Measurements from ENCODE around the gene MSX1. TPM values are rescaled to one million over a fixed set of nuclear protein-coding genes. Genes with fewer than 3 reads are reported as not detected.

Gene MSX1
- total and polyA plus RNA-seq, 4 donors: 0.13 to 0.33 (median 0.15) TPM; not detected in 1

GRCh38 chr4:4866866-4867374 is 7.5 kb downstream of the MSX1 start:
- H3K4me3 ChIP-seq (ENCODE audit: low read depth in 1 of 3, low read length in 3 of 3): no peak overlapping the region
- 4% methylated on average over 41 of the region's 41 CpGs for WGBS

GRCh38 chr4:4867375-4868039 is 8.0 kb downstream of the MSX1 start:
- Histone ChIP-seq H3K4me3 (ENCODE audit: low read depth in 1 of 3, low read length in 3 of 3) (no peak overlapping the region), H3K36me3 (ENCODE audit: control insufficient read depth in 4 of 4, insufficient read depth in 3 of 4, low read depth in 1 of 4, low read length in 3 of 4) (no peaks in the 10 kb centered on the region), H3K9ac (ENCODE audit: low read depth in 1 of 2, low read length in 2 of 2) (no peak overlapping the region), H3K27me3 (ENCODE audit: control insufficient read depth in 4 of 4, insufficient read depth in 4 of 4, low read length in 3 of 4) (peaks cover 18 to 41% (median 36%) of the 10 kb centered on the region in 4 donors), H3K9me3 (ENCODE audit: control insufficient read depth in 4 of 4, low read length in 3 of 4) (no peaks in the 10 kb centered on the region), H3K27ac (ENCODE audit: low read depth in 1 of 2, low read length in 2 of 2) (no peak overlapping the region), H3K4me1 (ENCODE audit: control insufficient read depth in 4 of 4, insufficient read depth in 4 of 4, low read length in 3 of 4) (peaks cover 3 to 17% (median 13%) of the 10 kb centered on the region in 4 donors)
- 6% methylated on average over 36 of the region's 36 CpGs for WGBS
- no peak for DNase-seq (ENCODE audit: low spot score)
- TF ChIP-seq ATF3 (IDR thresholded peaks at IDR 0.05) (no peak), REST (IDR thresholded peaks at IDR 0.05) (no peak), SP1 (IDR thresholded peaks at IDR 0.05) (no peak), YY1 (IDR thresholded peaks at IDR 0.05) (no peak), ZBTB33 (IDR thresholded peaks at IDR 0.05) (no peak), RXRA (IDR thresholded peaks at IDR 0.05) (no peak)

More at GRCh38 chr4:4866866-4867374, 7.5 kb downstream of the MSX1 start:
- Histone ChIP-seq H3K4me1 (ENCODE audit: control insufficient read depth in 4 of 4, insufficient read depth in 4 of 4, low read length in 3 of 4) (peaks cover 3 to 17% (median 13%) of the 10 kb centered on the region in 4 donors), H3K9ac (ENCODE audit: low read depth in 1 of 2, low read length in 2 of 2) (no peak overlapping the region), H3K27ac (ENCODE audit: low read depth in 1 of 2, low read length in 2 of 2) (no peak overlapping the region), H3K27me3 (ENCODE audit: control insufficient read depth in 4 of 4, insufficient read depth in 4 of 4, low read length in 3 of 4) (peaks cover 14 to 39% (median 33%) of the 10 kb centered on the region in 4 donors), H3K36me3 (ENCODE audit: control insufficient read depth in 4 of 4, insufficient read depth in 3 of 4, low read depth in 1 of 4, low read length in 3 of 4) (no peaks in the 10 kb centered on the region), H3K9me3 (ENCODE audit: control insufficient read depth in 4 of 4, low read length in 3 of 4) (no peaks in the 10 kb centered on the region)
- TF ChIP-seq HNF4A (conservative IDR thresholded peaks at IDR 0.05) (no peak), JUND (IDR thresholded peaks at IDR 0.05) (no peak), TAF1 (conservative IDR thresholded peaks at IDR 0.05) (no peak), REST (IDR thresholded peaks at IDR 0.05) (no peak), ZBTB33 (IDR thresholded peaks at IDR 0.05) (no peak), EGR1 (IDR thresholded peaks at IDR 0.05; ENCODE audit: low read depth in 2 of 2) (no peak), MAX (IDR thresholded peaks at IDR 0.05) (no peak), SP1 (IDR thresholded peaks at IDR 0.05) (no peak), RAD21 (IDR thresholded peaks at IDR 0.05) (no peak), FOXA1 (IDR thresholded peaks at IDR 0.05) (no peak), YY1 (IDR thresholded peaks at IDR 0.05) (no peak), NR2F2 (IDR thresholded peaks at IDR 0.05) (no peak)
- no peak for DNase-seq (ENCODE audit: low spot score)

Measured in liver (tissue), 9 donors.